ENCODE data around the gene SF1. TPM values are rescaled to one million over a fixed set of nuclear protein-coding genes. Genes with fewer than 3 reads are reported as not detected.

Gene SF1
- total and polyA plus RNA-seq, 9 of the 15 experiments (the other 6 are each of a cell fraction or from before 2014, with no cell fraction given) = 13.1 to 334 (median 111) TPM

GRCh38 chr11:64720167-64720566, 58.2 kb downstream of the SF1 start:
- Histone ChIP-seq H3K79me2 (ENCODE audit: control insufficient read depth, insufficient read depth, low read length) (no peaks in the 10 kb centered on the region), H2AFZ (ENCODE audit: low read depth, low read length) (no peak overlapping the region), H3K9me3 (replicated peaks; ENCODE audit: control insufficient read depth, insufficient read depth, low read depth, low read length) (no peaks in the 10 kb centered on the region), H3K36me3 (ENCODE audit: control insufficient read depth, insufficient read depth, low read length) (no peaks in the 10 kb centered on the region), H4K20me1 (replicated peaks; ENCODE audit: control insufficient read depth, insufficient read depth, low read length) (peaks cover 23% of the 10 kb centered on the region), H3K4me2 (ENCODE audit: insufficient read depth, low read length) (no peak overlapping the region), H3K9me1 (ENCODE audit: control insufficient read depth, insufficient read depth, low read length) (no peaks in the 10 kb centered on the region), H3K4me1 (replicated peaks in 1 of 2; ENCODE audit: control insufficient read depth in 2 of 2, insufficient read depth in 2 of 2, low read length in 2 of 2) (peaks cover 0 to 20% of the 10 kb centered on the region in 2 experiments; a peak in 3 of 5 replicates), H3K27ac (ENCODE audit: extremely low read depth, low read depth, low read length) (no peak overlapping the region), H3K4me3 (no peak overlapping the region), H3K27me3 (ENCODE audit: control insufficient read depth in 2 of 2, insufficient read depth in 2 of 2, low read length in 2 of 2) (peaks cover 26 to 52% of the 10 kb centered on the region in 2 experiments), H3K9ac (ENCODE audit: insufficient read depth in 1 of 2, low read depth in 2 of 2, low read length in 2 of 2) (no peak overlapping the region)
- no peak for ATAC-seq
- ChIA-PET CTCF (ENCODE audit: low intra/inter-chr PET ratio) (no interaction called here), POLR2A (interaction anchor here (0.6 to 1.3 kb wide), 2 partner anchors 15 to 229 kb away, joined by 3 to 7 read pairs; no protein-coding TSS in a partner anchor)
- DNase-seq (ENCODE audit: extremely low read depth in 1 of 4, low spot score in 3 of 4) = no peak
- TF ChIP-seq ZFP30 (CRISPR knock-in tag; IDR thresholded peaks at IDR 0.05; ENCODE audit: borderline replicate concordance) = no peak
- 1% methylated on average over 9 of the region's 9 CpGs for WGBS (ENCODE audit: insufficient coverage, low coverage, missing lambda C conversion rate)
- intact Hi-C loops (cut with micrococcal nuclease) = loop anchor here (10.0 kb wide), 1 partner anchor 65 kb away; no protein-coding TSS in a partner anchor
- BruUV-seq (replicated peaks) = no TSS peak
- in situ Hi-C loops (cut with MboI) = no loop called here
- FAIRE-seq = no peak

DNA sequence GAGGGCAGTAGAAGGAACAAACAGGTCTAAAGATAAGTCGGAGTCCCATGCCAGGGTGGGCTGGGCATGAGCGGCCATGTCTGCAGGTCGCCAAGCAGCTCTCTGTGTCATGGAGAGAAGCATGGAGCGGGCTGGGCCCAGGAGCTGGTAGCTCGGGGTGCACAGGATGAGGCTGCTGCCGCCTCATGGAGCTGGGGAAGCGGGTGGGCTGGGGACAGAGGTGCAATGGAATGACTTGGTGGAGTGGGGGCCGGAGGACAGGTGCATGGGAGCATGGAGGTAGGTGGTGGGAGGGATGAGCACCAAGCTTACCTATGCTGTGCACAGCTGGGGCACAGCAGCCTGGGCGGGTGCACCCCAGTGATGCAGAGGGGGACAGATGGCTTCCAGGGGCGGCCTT, 58.9 kb downstream of the SF1 start:
- FAIRE-seq (no peak), DNase-seq (ENCODE audit: extremely low read depth in 1 of 4, low spot score in 3 of 4) (no peak), ATAC-seq (no peak)
- intact Hi-C loops (cut with micrococcal nuclease) (no loop called here), in situ Hi-C loops (cut with MboI) (no loop called here)
- ChIA-PET POLR2A (interaction anchor here (0.6 to 1.3 kb wide), 3 partner anchors 15 to 32 kb away, joined by 3 to 7 read pairs (median 3); no protein-coding TSS in a partner anchor), CTCF (ENCODE audit: low intra/inter-chr PET ratio) (interaction anchor here (0.6 kb wide), 1 partner anchor 68 kb away, joined by 3 read pairs; no protein-coding TSS in a partner anchor)
- no TSS peak for BruUV-seq (replicated peaks)
- WGBS (ENCODE audit: insufficient coverage, low coverage, missing lambda C conversion rate) = under 1% methylated on average over 10 of the region's 10 CpGs
- Histone ChIP-seq H3K4me3 (no peak overlapping the region), H3K79me2 (ENCODE audit: control insufficient read depth, insufficient read depth, low read length) (no peaks in the 10 kb centered on the region), H3K36me3 (ENCODE audit: control insufficient read depth, insufficient read depth, low read length) (no peaks in the 10 kb centered on the region), H3K27me3 (ENCODE audit: control insufficient read depth in 2 of 2, insufficient read depth in 2 of 2, low read length in 2 of 2) (peaks cover 30 to 58% of the 10 kb centered on the region in 2 experiments), H3K4me1 (replicated peaks in 1 of 2; ENCODE audit: control insufficient read depth in 2 of 2, insufficient read depth in 2 of 2, low read length in 2 of 2) (peaks cover 0 to 16% of the 10 kb centered on the region in 2 experiments; a peak in 2 of 5 replicates), H3K4me2 (ENCODE audit: insufficient read depth, low read length) (no peak overlapping the region), H2AFZ (ENCODE audit: low read depth, low read length) (no peak overlapping the region), H3K9me3 (replicated peaks; ENCODE audit: control insufficient read depth, insufficient read depth, low read depth, low read length) (no peaks in the 10 kb centered on the region), H4K20me1 (replicated peaks; ENCODE audit: control insufficient read depth, insufficient read depth, low read length) (peaks cover 24% of the 10 kb centered on the region), H3K9ac (ENCODE audit: insufficient read depth in 1 of 2, low read depth in 2 of 2, low read length in 2 of 2) (0 out of 4 replicates have a peak overlapping the region, but pooled peaks of 1 of the 2 experiments have one; percentile 17), H3K27ac (ENCODE audit: extremely low read depth, low read depth, low read length) (no peak overlapping the region), H3K9me1 (ENCODE audit: control insufficient read depth, insufficient read depth, low read length) (no peaks in the 10 kb centered on the region)
- TF ChIP-seq ILF3 (IDR thresholded peaks at IDR 0.05; ENCODE audit: borderline replicate concordance) (no peak), SMAD3 (CRISPR knock-in tag; conservative IDR thresholded peaks at IDR 0.05) (no peak), SNIP1 (IDR thresholded peaks at IDR 0.05; ENCODE audit: low read depth) (no peak), ZNF766 (CRISPR knock-in tag; conservative IDR thresholded peaks at IDR 0.05) (no peak)

All from K562 (cell line).